Keratinocyte (primary cell): ENCODE data around the gene ZNF670. TPM values are rescaled to one million over a fixed set of nuclear protein-coding genes. Genes with fewer than 3 reads are reported as not detected.
"Not testable (repeated sequence)": the region's sequence is repeated elsewhere in the genome, so short reads cannot be mapped to it uniquely, and the experiment has no call there.

ENCODE experiments used
- DNase-seq: peaks from one replicate; pipeline ENCODE4 v3.0.0-alpha.2; 2011; ENCODE audit warnings: low read depth, missing footprints, low spot score
- FAIRE-seq: peaks from 2 replicates; lab custom pipeline; 2011; peaks lifted over from hg19 to GRCh38; lab: Jason Lieb, UNC
- H2AFZ ChIP-seq: 2 replicates; pipeline ENCODE4 v1.6.0; 2012; ENCODE audit warnings: low read length, control low read depth, inconsistent platforms; ENCODE audit not compliant: control insufficient read depth
- H3K27ac ChIP-seq: 2 replicates; pipeline ENCODE4 v1.5.1; 2011; ENCODE audit warnings: low read length; ENCODE audit not compliant: control insufficient read depth, insufficient read depth
- H3K27me3 ChIP-seq: 3 replicates; pipeline ENCODE4 v1.6.0; 2011; ENCODE audit warnings: low read length; ENCODE audit not compliant: control insufficient read depth, insufficient read depth; ENCODE audit errors: extremely low read depth
- H3K36me3 ChIP-seq, 2 experiments: 2 replicates in 1 of 2; 3 replicates in 1 of 2; pipeline ENCODE4 v1.5.1; 2011; ENCODE audit warnings: low read length in 2 of 2, mild to moderate bottlenecking in 1 of 2; ENCODE audit not compliant: control insufficient read depth in 2 of 2, insufficient read depth in 2 of 2; ENCODE audit errors: extremely low read depth in 1 of 2
- H3K4me1 ChIP-seq: 3 replicates; pipeline ENCODE4 v1.5.1; 2011; ENCODE audit warnings: low read length; ENCODE audit not compliant: control insufficient read depth, insufficient read depth; ENCODE audit errors: extremely low read depth
- H3K4me2 ChIP-seq: 3 replicates; pipeline ENCODE4 v1.6.0; 2011; ENCODE audit warnings: low read depth, low read length; ENCODE audit not compliant: control insufficient read depth, insufficient read depth; ENCODE audit errors: extremely low read depth
- H3K4me3 ChIP-seq, 3 experiments: fragments of 200-600 bp in 1 of 3; sonication (generic) in 1 of 3; 2 replicates in 2 of 3; 3 replicates in 1 of 3; pipeline ENCODE4 v1.5.1; 2011 to 2016; ENCODE audit warnings: low read length in 3 of 3, mild to moderate bottlenecking in 3 of 3, control low read depth in 2 of 3, inconsistent platforms in 1 of 3, low read depth in 1 of 3, mixed read lengths in 1 of 3, mixed run types in 1 of 3, moderate library complexity in 1 of 3; ENCODE audit not compliant: control insufficient read depth in 2 of 3, insufficient read depth in 2 of 3; ENCODE audit errors: extremely low read depth in 1 of 3
- H3K79me2 ChIP-seq: 2 replicates; pipeline ENCODE4 v1.6.0; 2012; ENCODE audit warnings: low read length; ENCODE audit not compliant: control insufficient read depth, insufficient read depth
- H3K9ac ChIP-seq: 3 replicates; pipeline ENCODE4 v1.6.0; 2011; ENCODE audit warnings: low read length; ENCODE audit not compliant: control insufficient read depth, insufficient read depth; ENCODE audit errors: extremely low read depth
- H3K9me1 ChIP-seq: 3 replicates; pipeline ENCODE4 v1.6.0; 2011; ENCODE audit warnings: low read length; ENCODE audit not compliant: control insufficient read depth, insufficient read depth; ENCODE audit errors: extremely low read depth
- H3K9me3 ChIP-seq: 2 replicates; pipeline ENCODE4 v1.5.1; 2012; ENCODE audit warnings: low read depth, low read length; ENCODE audit not compliant: control insufficient read depth
- H4K20me1 ChIP-seq: 3 replicates; pipeline ENCODE4 v1.6.0; 2011; ENCODE audit warnings: low read length; ENCODE audit not compliant: control insufficient read depth, insufficient read depth; ENCODE audit errors: extremely low read depth
- EZH2 ChIP-seq: IDR thresholded peaks from one replicate; pipeline ENCODE4 v1.6.1; 2012; ENCODE audit warnings: inconsistent platforms, mild to moderate bottlenecking, low read length, moderate library complexity
- dilution Hi-C: fragments of 300-500 bp; cut with MboI; formaldehyde crosslinking; loops from one replicate; pipeline ENCODE4 v1.7.0; 2020; ENCODE audit warnings: low sequenced_read_pairs; ENCODE audit not compliant: extremely low pct_ligation_motif_present
- polyA plus RNA-seq, 5 experiments: library from polyadenylated mRNA; depleted of rRNA in 3 of 5; stranded (reverse) in 3 of 5; stranded (forward) in 1 of 5; unstranded in 1 of 5; fragments of >200 nt; gene quantifications; 1 replicate in 1 of 5; 2 replicates in 3 of 5; 3 replicates in 1 of 5; pipeline versions ENCODE4 v1.2.1 to v1.2.3, GENCODE V29; 2011 to 2012; ENCODE audit warnings: missing spikeins in 2 of 5, low read depth in 1 of 5, low replicate concordance in 1 of 5
- TF ChIP-seq, protein P1 (sequence below), 3 experiments: IDR thresholded peaks in 1 of 3; conservative IDR thresholded peaks in 1 of 3; optimal IDR thresholded peaks in 1 of 3; 2 replicates in 2 of 3; 3 replicates in 1 of 3; pipeline versions ENCODE3 to v1.5.1; 2011; ENCODE audit warnings: low read length in 3 of 3, mild to moderate bottlenecking in 3 of 3, moderate library complexity in 2 of 3, control low read depth in 1 of 3, inconsistent platforms in 1 of 3; ENCODE audit not compliant: insufficient read depth in 2 of 3; ENCODE audit errors: extremely low read depth in 1 of 3

ZNF670 gene
- polyA plus RNA-seq, 1 donor (not counting 4 experiments of a cell fraction or from before 2014, with no cell fraction given): 3.6 TPM

DNA sequence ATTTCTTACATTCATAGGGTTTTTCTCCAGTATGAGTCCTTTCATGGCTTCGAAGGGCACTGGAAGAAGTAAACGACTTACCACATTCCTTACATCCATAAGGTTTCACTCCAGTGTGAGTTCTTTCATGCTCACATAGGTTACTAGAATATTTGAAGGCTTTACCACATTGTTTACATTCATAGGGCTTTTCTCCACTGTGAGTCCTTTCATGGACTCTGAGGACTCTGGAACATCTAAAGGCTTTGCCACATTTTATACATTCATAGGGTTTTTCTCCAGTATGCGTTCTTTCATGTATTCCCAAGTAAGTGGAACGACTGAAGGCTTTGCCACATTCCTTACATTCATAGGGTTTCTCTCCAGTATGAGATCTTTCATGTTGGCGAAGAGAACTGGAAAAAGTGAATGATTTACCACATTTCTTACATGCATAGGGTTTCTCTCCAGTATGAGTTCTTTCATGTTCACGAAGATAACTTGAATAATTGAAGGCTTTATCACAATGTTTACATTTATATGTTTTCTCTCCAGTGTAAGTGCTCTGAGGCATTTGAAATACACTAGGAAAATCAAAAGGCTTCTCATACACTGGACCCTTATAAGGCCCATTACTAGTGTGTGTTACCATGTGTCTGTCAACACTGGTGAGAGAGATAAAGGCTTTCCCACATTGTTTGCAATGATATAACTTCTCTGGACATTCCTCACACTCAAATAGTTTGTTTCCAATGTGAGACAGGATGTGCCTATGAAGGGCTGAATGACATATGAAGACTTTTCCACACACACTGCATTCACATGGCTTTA lies 40.9 kb downstream of the ZNF670 start:
- peaks cover 17% of the 10 kb centered on the region for H3K9me3 ChIP-seq

DNA sequence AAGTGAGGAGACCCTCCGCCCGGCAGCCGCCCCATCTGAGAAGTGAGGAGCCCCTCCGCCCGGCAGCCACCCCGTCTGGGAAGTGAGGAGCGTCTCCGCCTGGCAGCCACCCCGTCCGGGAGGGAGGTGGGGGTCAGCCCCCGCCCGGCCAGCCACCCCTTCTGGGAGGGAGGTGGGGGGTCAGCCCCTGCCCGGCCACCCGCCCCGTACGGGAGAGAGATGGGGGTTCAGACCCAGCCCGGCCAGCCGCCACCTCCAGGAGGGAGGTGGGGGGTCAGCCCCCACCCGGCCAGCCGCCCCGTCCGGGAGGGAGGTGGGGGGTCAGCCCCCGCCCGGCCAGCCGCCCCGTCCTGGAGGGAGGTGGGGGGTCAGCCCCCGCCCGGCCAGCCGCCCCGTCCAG lies 46.3 kb downstream of the ZNF670 start:
- H4K20me1 ChIP-seq, H3K9me1 ChIP-seq, H3K27me3 ChIP-seq, H3K27ac ChIP-seq, H3K79me2 ChIP-seq, H3K4me3 ChIP-seq, dilution Hi-C loops, H3K9me3 ChIP-seq, H2AFZ ChIP-seq, FAIRE-seq, H3K36me3 ChIP-seq, H3K9ac ChIP-seq, H3K4me2 ChIP-seq, H3K4me1 ChIP-seq, DNase-seq: not testable (repeated sequence)

More for the DNA sequence above, 40.9 kb downstream of the ZNF670 start:
- Histone ChIP-seq H3K9ac (no peak overlapping the region), H3K4me3 (no peak overlapping the region), H3K4me1 (no peaks in the 10 kb centered on the region), H2AFZ (no peak overlapping the region), H3K27me3 (no peaks in the 10 kb centered on the region), H3K27ac (no peak overlapping the region), H3K79me2 (peaks cover 2% of the 10 kb centered on the region), H3K36me3 (peaks cover 2% of the 10 kb centered on the region in 2 experiments), H3K9me1 (no peaks in the 10 kb centered on the region), H3K4me2 (no peak overlapping the region), H4K20me1 (no peaks in the 10 kb centered on the region)
- TF ChIP-seq, protein P1, sequence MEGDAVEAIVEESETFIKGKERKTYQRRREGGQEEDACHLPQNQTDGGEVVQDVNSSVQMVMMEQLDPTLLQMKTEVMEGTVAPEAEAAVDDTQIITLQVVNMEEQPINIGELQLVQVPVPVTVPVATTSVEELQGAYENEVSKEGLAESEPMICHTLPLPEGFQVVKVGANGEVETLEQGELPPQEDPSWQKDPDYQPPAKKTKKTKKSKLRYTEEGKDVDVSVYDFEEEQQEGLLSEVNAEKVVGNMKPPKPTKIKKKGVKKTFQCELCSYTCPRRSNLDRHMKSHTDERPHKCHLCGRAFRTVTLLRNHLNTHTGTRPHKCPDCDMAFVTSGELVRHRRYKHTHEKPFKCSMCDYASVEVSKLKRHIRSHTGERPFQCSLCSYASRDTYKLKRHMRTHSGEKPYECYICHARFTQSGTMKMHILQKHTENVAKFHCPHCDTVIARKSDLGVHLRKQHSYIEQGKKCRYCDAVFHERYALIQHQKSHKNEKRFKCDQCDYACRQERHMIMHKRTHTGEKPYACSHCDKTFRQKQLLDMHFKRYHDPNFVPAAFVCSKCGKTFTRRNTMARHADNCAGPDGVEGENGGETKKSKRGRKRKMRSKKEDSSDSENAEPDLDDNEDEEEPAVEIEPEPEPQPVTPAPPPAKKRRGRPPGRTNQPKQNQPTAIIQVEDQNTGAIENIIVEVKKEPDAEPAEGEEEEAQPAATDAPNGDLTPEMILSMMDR (optimal IDR thresholded peaks at IDR 0.05 in 1 of 3, IDR thresholded peaks at IDR 0.05 in 1 of 3, conservative IDR thresholded peaks at IDR 0.05 in 1 of 3; ENCODE audit: extremely low read depth in 1 of 3, insufficient read depth in 2 of 3, low read length in 3 of 3): no peak
- TF ChIP-seq EZH2: no peak
- dilution Hi-C loops: no loop called here
- FAIRE-seq (no peak), DNase-seq (no peak)

Other genes starting within 250 kb of the ZNF670 start
- 16.5 to 22.2 TPM (median 16.8 TPM) in 3 replicates for gene AHCTF1, start 146.9 kb downstream of the ZNF670 start, polyA plus RNA-seq
- gene ZNF695, start 70.8 kb downstream of the ZNF670 start, polyA plus RNA-seq: 0.30 to 0.89 TPM (median 0.74 TPM) in 3 replicates
- 3.8 to 4.5 TPM (median 4.5 TPM) in 3 replicates for gene ZNF669, start 25.5 kb upstream of the ZNF670 start, polyA plus RNA-seq
- gene ZNF124, start 93.2 kb upstream of the ZNF670 start, polyA plus RNA-seq: 2.9 to 4.1 TPM (median 2.9 TPM) in 3 replicates
- gene VN1R5, start 177.3 kb upstream of the ZNF670 start, polyA plus RNA-seq: not detected in 3 replicates